Renal cortex interstitium (tissue), 11 donors: Measurements from ENCODE around the gene FNDC3A. TPM values are rescaled to one million over a fixed set of nuclear protein-coding genes. Genes with fewer than 3 reads are reported as not detected.
A peak's percentile ranks its signal among the peaks of the same experiment; 100 is the strongest.
"Not testable (repeated sequence)": the region's sequence is repeated elsewhere in the genome, so short reads cannot be mapped to it uniquely, and the experiment has no call there.

ENCODE experiments used
- DNase-seq, 11 donors: peaks; one replicate each; pipeline ENCODE4 v3.0.0-alpha.2; 2013; ENCODE audit warnings: low read depth in 9 of 11, low spot score in 4 of 11; ENCODE audit errors: extremely low read depth in 1 of 11
- polyA plus RNA-seq, 3 donors: library from polyadenylated mRNA; unstranded; fragments of 120-200 nt; gene quantifications; one replicate each; pipeline ENCODE4 v1.2.1, GENCODE V29; 2013; ENCODE audit not compliant: insufficient read length in 3 of 3

Gene FNDC3A
- polyA plus RNA-seq, 3 donors = 71.0 to 88.5 (median 86.9) TPM

- no peak for DNase-seq
Measured at GRCh38 chr13:48962281-48962680, 13.4 kb upstream of the FNDC3A start.

DNA sequence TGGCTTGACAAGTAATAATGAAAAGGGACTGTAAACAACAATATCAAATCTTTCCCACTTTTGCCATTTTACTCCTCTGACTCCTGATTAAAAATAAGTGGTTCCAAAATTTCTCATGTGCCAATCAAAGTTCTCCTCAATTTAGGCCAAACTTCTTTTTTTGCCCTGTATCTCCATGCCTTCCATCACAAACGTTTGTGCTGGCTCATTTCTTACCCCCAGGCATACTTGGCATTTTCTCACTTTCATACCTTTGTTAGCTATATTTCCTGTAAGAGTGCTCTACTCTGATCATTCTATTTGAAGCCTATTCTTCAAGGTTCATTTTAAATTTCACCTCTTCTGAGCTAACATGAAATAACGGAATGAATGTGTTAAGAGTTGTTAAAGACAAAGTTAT is 10.0 kb upstream of the FNDC3A start:
- no peak for DNase-seq

GRCh38 chr13:48969685-48970084 is 6.0 kb upstream of the FNDC3A start:
- DNase-seq = no peak

DNA sequence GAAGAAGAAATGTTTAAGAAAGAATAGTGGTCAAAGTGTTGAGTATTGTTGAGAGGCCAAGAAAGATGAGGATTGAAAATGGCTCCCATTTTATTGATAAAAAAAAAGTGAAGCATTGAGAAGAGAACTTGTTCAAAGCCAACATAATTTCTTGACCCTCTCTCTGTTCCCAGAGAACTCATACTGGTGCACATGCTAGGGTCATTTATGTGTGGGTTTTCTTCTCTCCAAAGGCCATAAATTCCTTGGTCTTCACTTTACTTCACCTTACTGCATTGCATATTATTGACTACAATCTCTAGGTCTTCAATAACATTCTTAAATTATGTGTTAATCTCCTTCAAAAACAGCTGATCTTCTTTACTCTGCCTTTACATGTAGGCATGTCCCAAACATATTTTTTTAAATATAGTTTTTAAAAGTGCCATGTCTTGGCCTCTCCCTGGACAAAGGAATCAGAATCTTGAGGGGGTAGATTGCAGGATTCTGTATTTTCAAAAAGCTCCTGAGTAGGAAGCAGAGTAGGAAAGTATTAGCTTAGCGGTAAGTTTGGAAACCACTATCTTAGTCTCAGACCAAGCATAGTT is 1.8 kb upstream of the FNDC3A start:
- DNase-seq = no peak

GRCh38 chr13:48975101-48975855 is 434 bp upstream of the FNDC3A start:
- DNase-seq = peak in 9 of 11 donors; percentile 45 to 73 (median 63)

- peak in 9 of 11 donors; percentile 42 to 79 (median 57) for DNase-seq
Measured at GRCh38 chr13:48976576-48977285, 1.0 kb downstream of the FNDC3A start.

DNA sequence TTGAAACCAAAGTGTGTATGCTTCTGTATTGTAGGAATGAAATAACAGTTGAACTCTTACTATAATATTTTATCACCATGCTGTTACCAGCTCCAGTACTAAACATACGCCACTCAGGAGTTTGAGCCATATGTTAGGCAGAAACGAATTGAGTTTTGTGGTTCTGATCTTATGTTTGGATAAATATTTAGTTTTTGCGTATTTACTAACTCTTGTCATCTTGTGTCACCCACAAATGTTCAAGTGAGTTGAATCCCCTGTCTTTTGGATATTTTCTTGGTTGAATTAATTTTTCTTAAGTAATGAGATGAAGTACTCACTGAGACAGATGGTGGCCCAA is 1.5 kb downstream of the FNDC3A start:
- peak in 1 of 11 donors; percentile 23 for DNase-seq

DNA sequence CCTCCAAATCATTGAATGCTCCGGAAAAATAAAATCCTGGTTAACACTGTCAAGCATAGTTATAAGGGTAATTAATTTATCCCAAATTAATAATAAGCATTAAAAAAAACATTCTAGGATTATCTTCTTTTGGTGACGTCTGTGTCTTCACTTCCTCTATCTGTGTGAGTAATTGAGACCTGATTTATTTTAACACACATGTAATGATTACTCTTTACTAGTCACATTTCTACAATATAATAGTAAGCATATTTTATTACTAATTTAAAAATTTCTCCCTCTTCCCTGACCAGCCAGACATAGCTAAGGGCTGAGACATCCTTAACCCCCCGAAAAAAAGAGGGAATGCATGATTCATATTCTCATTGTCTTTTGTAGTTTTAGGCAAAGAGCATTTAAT is 2.3 kb downstream of the FNDC3A start:
- no peak for DNase-seq

DNA sequence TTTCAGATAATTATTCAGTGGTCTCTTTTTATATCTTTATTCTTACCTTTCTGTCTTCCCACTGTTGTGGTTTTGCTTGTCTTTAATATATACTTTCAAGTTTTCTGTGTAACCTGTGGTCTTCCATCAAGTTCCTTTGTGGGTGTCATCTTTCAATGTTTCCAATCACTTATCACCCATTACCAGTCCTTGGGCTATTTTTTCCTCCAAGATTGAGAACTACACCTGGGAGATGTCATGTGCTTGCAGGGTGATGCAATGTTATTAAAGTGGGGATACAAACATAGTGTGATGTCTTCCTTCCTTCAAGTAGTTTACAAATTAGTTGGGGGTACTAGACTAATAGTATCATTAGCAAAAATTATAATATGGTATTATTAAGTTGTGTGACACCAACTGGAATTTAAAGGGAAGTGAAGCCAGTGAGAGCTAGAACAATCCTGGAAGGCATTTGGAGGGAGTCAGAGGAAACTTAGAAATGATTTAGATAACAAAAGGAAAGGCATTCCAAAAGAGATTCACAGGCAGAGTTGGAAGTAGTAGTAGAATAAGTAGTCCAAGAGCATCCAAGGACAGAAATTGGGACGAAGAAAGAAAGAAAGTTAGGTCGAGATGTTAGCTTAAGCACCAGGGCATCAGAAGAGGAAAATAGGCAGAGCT is 3.4 kb downstream of the FNDC3A start:
- no peak for DNase-seq

- no peak for DNase-seq
Measured at GRCh38 chr13:48979892-48980291, 4.2 kb downstream of the FNDC3A start.

GRCh38 chr13:48983331-48983730 is 7.6 kb downstream of the FNDC3A start:
- no peak for DNase-seq

DNA sequence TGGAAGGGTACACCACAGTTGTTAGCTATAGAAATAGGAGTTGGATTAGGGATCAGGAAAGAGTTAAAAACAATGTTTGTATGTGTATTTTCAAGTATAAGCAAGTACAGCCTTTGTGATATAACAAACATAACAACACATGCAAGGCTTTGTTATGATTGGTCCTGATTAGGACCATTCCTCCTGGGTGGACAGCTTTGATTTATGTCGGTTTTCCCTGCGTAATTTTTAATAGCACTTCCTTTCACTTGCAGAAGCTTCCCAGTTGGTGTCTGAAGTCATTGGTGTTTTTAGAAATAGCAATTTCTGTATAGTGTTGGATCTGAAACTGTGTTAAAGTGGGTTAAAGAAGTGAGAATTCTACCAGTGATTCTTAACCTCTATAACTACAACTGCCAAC is 10.0 kb downstream of the FNDC3A start:
- peak in 8 of 11 donors; percentile 6 to 47 (median 34) for DNase-seq

DNA sequence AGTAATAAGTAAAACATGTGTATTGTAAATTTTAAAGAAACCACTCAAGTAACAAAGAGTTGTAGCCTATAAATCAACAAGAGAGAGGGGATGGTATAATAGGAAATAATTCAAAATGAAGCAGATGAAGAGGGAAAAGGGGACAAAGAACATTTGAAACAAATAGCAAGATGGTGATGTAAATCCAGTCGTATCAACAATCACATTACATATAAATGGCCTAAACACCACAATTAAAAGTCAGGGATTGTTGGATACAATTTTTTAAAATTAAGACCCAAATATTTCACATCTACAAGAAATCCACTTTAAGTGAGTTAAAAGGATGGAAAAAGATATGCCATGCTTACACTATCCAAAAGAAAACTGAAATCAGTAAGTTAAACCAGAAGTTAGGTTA is 15.2 kb downstream of the FNDC3A start:
- DNase-seq = no peak

DNA sequence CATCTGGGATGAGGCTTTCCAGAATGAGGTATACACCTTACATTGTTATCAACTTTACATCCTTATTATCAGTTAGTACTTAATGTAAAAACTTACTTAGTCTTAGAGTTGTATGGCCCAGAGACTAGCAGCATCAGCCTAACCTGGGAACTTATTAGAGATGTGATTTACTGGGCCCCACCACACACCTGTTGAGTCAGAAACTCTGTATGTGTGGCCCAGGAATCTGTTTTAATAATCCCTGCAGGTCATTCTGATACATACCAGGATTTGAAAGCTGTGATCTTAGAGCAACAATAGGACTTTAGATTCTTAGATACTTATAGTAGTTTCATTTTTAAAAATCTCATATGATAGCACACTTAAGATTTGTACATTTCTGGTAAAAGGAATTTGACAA is 17.4 kb downstream of the FNDC3A start:
- DNase-seq = no peak

GRCh38 chr13:48994706-48995105 is 19.0 kb downstream of the FNDC3A start:
- DNase-seq = no peak

DNA sequence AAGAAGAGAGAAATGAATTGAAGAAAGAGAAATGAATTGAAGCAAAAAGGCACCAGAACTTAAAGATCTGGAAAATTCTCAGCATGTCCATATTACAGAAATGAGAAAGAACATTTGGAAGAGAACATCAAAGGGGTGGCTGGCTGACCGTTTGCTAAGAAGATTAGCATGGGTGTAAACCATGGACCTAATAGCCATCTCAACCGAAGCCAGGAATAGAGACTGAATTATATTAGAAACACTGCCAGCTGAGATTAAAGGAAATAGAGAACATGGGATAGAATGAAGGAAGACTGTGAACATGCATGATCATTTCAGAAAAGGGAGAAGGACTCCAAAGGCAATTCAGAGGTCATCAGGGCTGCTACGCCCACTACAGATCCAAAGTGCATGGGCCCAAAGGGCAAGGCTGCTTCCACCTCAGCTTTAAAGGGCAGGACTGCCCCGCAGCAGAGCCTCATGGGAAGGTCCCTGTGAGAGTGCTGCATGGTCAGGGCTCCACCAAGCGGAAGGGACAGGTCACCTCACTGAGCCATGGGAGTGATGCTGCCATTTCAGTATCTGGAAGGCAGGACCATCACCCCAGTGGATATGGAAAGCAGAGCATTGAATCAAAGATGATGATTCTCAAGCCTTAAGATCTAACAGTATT is 23.1 kb downstream of the FNDC3A start:
- DNase-seq = no peak

DNA sequence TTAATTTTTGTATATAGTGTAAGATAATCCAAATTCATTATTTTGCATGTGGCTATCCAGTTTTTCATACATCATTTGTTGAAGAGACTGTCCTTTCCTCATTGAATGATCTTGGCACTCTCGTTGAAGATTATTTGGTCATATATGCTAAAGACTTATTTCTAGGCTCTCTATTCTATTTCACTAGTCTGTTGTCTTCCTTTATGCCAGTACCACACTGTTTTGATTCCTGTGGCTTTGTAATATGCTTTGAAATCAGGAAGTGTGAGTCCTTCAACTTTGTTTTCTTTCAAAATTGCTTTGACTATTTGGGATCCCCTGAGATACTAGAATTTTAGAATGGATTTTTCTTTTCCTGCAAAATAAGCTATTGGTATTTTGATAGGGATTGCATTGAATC is 24.5 kb downstream of the FNDC3A start:
- DNase-seq = no peak

DNA sequence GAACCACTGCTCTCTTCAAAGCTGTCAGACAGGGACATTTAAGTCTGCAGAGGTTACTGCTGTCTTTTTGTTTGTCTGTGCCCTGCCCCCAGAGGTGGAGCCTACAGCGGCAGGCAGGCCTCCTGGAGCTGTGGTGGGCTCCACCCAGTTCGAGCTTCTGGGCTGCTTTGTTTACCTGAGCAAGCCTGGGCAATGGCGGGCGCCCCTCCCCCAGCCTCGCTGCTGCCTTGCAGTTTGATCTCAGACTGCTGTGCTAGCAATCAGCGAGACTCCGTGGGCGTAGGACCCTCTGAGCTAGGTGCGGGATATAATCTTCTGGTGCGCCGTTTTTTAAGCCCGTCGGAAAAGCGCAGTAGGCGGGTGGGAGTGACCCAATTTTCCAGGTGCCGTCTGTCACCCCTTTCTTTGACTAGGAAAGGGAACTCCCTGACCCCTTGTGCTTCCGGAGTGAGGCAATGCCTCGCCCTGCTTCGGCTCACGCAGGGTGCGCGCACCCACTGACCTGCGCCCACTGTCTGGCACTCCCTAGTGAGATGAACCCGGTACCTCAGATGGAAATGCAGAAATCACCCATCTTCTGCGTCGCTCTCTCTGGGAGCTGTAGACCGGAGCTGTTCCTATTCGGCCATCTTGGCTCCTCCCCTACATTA is 43.4 kb downstream of the FNDC3A start:
- DNase-seq = not testable (repeated sequence)

GRCh38 chr13:49020328-49020727 is 44.6 kb downstream of the FNDC3A start:
- DNase-seq = no peak
